SU-DHL-6 (cell line): ENCODE data around the gene TXNRD2.

Source experiments
- H2AFZ ChIP-seq: fragments of 200-600 bp; sonication (generic); 2 replicates; pipeline ENCODE4 v1.6.1; 2014; ENCODE audit warnings: low read depth, mild to moderate bottlenecking, moderate library complexity, mixed read lengths, antibody characterized with exemption, low read length; ENCODE audit not compliant: severe bottlenecking
- H3F3A ChIP-seq: fragments of 200-600 bp; shearing (Covaris generic); 2 replicates; pipeline ENCODE4 v1.6.0; 2016; ENCODE audit warnings: antibody characterized with exemption, mild to moderate bottlenecking; ENCODE audit not compliant: insufficient read depth
- H3K27ac ChIP-seq: fragments of 200-600 bp; sonication (generic); 2 replicates; pipeline ENCODE4 v1.5.1; 2016; ENCODE audit warnings: low read depth, mild to moderate bottlenecking, low read length, moderate library complexity, mixed read lengths
- H3K27me3 ChIP-seq: fragments of 200-600 bp; sonication (generic), shearing (Covaris generic); 2 replicates; pipeline ENCODE4 v1.6.0; 2014; ENCODE audit warnings: mild to moderate bottlenecking, low read length
- H3K36me3 ChIP-seq: fragments of 200-600 bp; sonication (generic); 2 replicates; pipeline ENCODE4 v1.6.1; 2014; ENCODE audit warnings: mild to moderate bottlenecking, low read length, mixed read lengths
- H3K4me2 ChIP-seq: fragments of 300-600, 200-600 bp; shearing (Covaris generic), sonication (generic); 2 replicates; pipeline ENCODE4 v1.6.0; 2014; ENCODE audit warnings: low read length, low read depth, mild to moderate bottlenecking; ENCODE audit not compliant: poor library complexity, severe bottlenecking
- H3K4me3 ChIP-seq: fragments of 200-600 bp; sonication (generic); 2 replicates; pipeline ENCODE4 v1.5.1; 2014; ENCODE audit warnings: antibody characterized with exemption, low read length, mild to moderate bottlenecking, mixed read lengths; ENCODE audit not compliant: insufficient read depth, poor library complexity, severe bottlenecking
- H3K79me2 ChIP-seq: fragments of 200-600 bp; sonication (generic); 2 replicates; pipeline ENCODE4 v1.6.1; 2014; ENCODE audit warnings: mild to moderate bottlenecking, low read length, moderate library complexity; ENCODE audit not compliant: insufficient read depth
- H3K9ac ChIP-seq: fragments of 200-600 bp; sonication (generic); 2 replicates; pipeline ENCODE4 v1.7.0; 2014; ENCODE audit warnings: mild to moderate bottlenecking, low read length
- H3K9me2 ChIP-seq: fragments of 200-600 bp; sonication (generic); replicated peaks from 2 replicates; pipeline ENCODE4 v1.6.1; 2014; ENCODE audit warnings: low read length; ENCODE audit not compliant: insufficient read depth
- H3K9me3 ChIP-seq: fragments of 200-600 bp; sonication (generic); 2 replicates; pipeline ENCODE4 v1.6.1; 2014; ENCODE audit warnings: low read length, mixed read lengths; ENCODE audit not compliant: insufficient read depth
- H4K20me1 ChIP-seq: fragments of 200-600 bp; sonication (generic); 2 replicates; pipeline ENCODE4 v1.6.1; 2014; ENCODE audit warnings: low read depth, mild to moderate bottlenecking, antibody characterized with exemption, low read length, moderate library complexity, mixed read lengths
- EZH2phosphoT487 ChIP-seq: fragments of 200-600 bp; sonication (generic), shearing (Covaris generic); conservative IDR thresholded peaks from 2 replicates; pipeline ENCODE4 v1.6.1; 2018; ENCODE audit warnings: mild to moderate bottlenecking, antibody characterized with exemption, low read length, moderate library complexity, mixed read lengths
- TF ChIP-seq, protein P1 (sequence below): fragments of 200-600 bp; sonication (generic); IDR thresholded peaks from one replicate; pipeline ENCODE4 v1.5.1; 2017; ENCODE audit warnings: antibody characterized with exemption, mild to moderate bottlenecking, low read length, moderate library complexity; ENCODE audit not compliant: insufficient read depth, poor library complexity, severe bottlenecking

The TXNRD2 gene

GRCh38 chr22:19961201-19961580 is 19.6 kb upstream of the TXNRD2 start:
- Histone ChIP-seq H3K27me3 (no peaks in the 10 kb centered on the region), H3K4me2 (no peak overlapping the region), H3K9me3 (no peaks in the 10 kb centered on the region), H4K20me1 (no peaks in the 10 kb centered on the region), H2AFZ (no peak overlapping the region), H3K9ac (no peak overlapping the region), H3K79me2 (no peaks in the 10 kb centered on the region), H3K4me3 (no peak overlapping the region), H3F3A (no peaks in the 10 kb centered on the region), H3K9me2 (no peaks in the 10 kb centered on the region), H3K27ac (no peak overlapping the region), H3K36me3 (no peaks in the 10 kb centered on the region)
- TF ChIP-seq, protein P1, sequence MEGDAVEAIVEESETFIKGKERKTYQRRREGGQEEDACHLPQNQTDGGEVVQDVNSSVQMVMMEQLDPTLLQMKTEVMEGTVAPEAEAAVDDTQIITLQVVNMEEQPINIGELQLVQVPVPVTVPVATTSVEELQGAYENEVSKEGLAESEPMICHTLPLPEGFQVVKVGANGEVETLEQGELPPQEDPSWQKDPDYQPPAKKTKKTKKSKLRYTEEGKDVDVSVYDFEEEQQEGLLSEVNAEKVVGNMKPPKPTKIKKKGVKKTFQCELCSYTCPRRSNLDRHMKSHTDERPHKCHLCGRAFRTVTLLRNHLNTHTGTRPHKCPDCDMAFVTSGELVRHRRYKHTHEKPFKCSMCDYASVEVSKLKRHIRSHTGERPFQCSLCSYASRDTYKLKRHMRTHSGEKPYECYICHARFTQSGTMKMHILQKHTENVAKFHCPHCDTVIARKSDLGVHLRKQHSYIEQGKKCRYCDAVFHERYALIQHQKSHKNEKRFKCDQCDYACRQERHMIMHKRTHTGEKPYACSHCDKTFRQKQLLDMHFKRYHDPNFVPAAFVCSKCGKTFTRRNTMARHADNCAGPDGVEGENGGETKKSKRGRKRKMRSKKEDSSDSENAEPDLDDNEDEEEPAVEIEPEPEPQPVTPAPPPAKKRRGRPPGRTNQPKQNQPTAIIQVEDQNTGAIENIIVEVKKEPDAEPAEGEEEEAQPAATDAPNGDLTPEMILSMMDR: no peak
- no peak for TF ChIP-seq EZH2phosphoT487

GRCh38 chr22:19960491-19961200 is 19.0 kb upstream of the TXNRD2 start:
- H3K27ac ChIP-seq: no peak overlapping the region
- H3K9ac ChIP-seq: no peak overlapping the region
- H3K79me2 ChIP-seq: no peaks in the 10 kb centered on the region
- H4K20me1 ChIP-seq: no peaks in the 10 kb centered on the region
- H3K27me3 ChIP-seq: no peaks in the 10 kb centered on the region
- no peaks in the 10 kb centered on the region for H3K9me2 ChIP-seq
- TF ChIP-seq EZH2phosphoT487: no peak
- TF ChIP-seq, protein P1: no peak
- H3K4me2 ChIP-seq: no peak overlapping the region
- no peaks in the 10 kb centered on the region for H3K9me3 ChIP-seq
- H3K36me3 ChIP-seq: no peaks in the 10 kb centered on the region
- no peaks in the 10 kb centered on the region for H3F3A ChIP-seq
- no peak overlapping the region for H3K4me3 ChIP-seq
- no peak overlapping the region for H2AFZ ChIP-seq

DNA sequence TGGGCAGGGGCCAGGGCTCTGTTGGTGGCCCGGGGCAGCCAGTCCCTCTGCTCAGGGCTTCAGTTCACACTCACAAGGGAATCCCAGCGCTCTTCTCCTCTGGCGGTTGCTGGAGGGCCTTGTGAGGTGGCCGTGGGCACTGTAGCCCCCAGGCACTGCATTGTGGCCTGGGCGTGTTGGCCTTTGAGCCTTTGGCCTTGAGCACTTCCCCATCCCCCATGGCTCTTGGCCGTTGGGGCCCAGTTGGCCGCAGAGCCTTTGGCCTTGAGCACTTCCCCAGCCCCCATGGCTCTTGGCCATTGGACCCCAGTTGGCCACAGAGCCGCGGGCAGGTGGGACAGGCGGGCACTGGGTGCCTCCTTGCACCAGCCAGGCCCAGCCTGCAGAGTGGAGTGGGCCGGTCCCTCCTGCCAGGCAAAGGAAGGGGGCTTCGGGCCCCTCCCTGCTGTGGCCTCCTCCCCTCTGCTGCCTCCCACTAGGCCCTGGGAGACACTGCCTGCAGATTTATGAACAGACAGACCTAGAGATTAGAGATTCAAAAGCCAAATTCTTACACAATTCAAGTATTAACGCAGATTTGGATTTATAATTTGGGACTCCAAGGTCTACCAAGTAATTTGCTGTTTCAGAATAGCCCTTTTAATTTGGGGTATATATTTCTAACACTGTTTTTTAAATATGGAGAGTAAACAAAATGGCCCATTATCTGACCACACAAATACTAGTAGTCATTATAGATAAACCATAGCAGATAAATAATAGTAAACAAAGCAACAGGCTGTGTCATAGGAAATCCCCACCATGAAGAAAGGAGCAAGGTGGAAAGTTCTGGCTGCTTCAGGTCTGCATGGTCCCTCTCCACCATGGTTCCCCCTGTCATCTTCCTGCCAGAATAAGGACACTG is 18.2 kb upstream of the TXNRD2 start:
- Histone ChIP-seq H3K27ac (no peak overlapping the region), H4K20me1 (no peaks in the 10 kb centered on the region), H3K4me2 (no peak overlapping the region), H3K27me3 (no peaks in the 10 kb centered on the region), H3K9me3 (no peaks in the 10 kb centered on the region), H3K36me3 (no peaks in the 10 kb centered on the region), H3K79me2 (no peaks in the 10 kb centered on the region), H2AFZ (no peak overlapping the region), H3K4me3 (no peak overlapping the region), H3K9me2 (no peaks in the 10 kb centered on the region), H3F3A (no peaks in the 10 kb centered on the region), H3K9ac (no peak overlapping the region)
- no peak for TF ChIP-seq EZH2phosphoT487
- TF ChIP-seq, protein P1: no peak
